Natural killer cell (primary cell): ENCODE results near the gene BCHE. TPM values are rescaled to one million over a fixed set of nuclear protein-coding genes. Genes with fewer than 3 reads are reported as not detected.
"Not testable (repeated sequence)": the region's sequence is repeated elsewhere in the genome, so short reads cannot be mapped to it uniquely, and the experiment has no call there.

Source experiments
- ATAC-seq, 3 donors: fragments of 150-1000 bp in 2 of 3; fragments of 200-7000 bp in 1 of 3; cut with Tn5 transposase; 1 replicate in 1 of 3; 2 replicates in 2 of 3; pipeline ENCODE4 v1.10.0; 2021; ENCODE audit warnings: mild to moderate bottlenecking in 2 of 3, moderate library complexity in 2 of 3
- DNase-seq, 2 donors: peaks; one replicate each; pipeline versions ENCODE4 v3.0.0 to v3.0.0-alpha.2; 2013 to 2021; ENCODE audit warnings: mixed read lengths in 1 of 2
- H3K27ac ChIP-seq: one replicate; pipeline ENCODE4 v1.5.1; 2013; ENCODE audit warnings: mild to moderate bottlenecking, low read length
- H3K27me3 ChIP-seq: one replicate; pipeline ENCODE4 v1.6.1; 2013; ENCODE audit warnings: low read length; ENCODE audit not compliant: control insufficient read depth, insufficient read depth
- H3K36me3 ChIP-seq: one replicate; pipeline ENCODE4 v1.6.1; 2013; ENCODE audit warnings: low read length; ENCODE audit not compliant: control insufficient read depth, insufficient read depth
- H3K4me1 ChIP-seq: one replicate; pipeline ENCODE4 v1.6.1; 2013; ENCODE audit warnings: low read length; ENCODE audit not compliant: control insufficient read depth, insufficient read depth
- H3K4me3 ChIP-seq: one replicate; pipeline ENCODE4 v1.5.1; 2013; ENCODE audit warnings: low read length
- H3K9me3 ChIP-seq: one replicate; pipeline ENCODE4 v1.6.1; 2013; ENCODE audit warnings: low read length; ENCODE audit not compliant: control insufficient read depth, insufficient read depth
- H3K27ac Mint-ChIP-seq, 2 donors: one replicate each; pipeline ENCODE4 v1.8.0; 2022; ENCODE audit warnings: mild to moderate bottlenecking in 2 of 2, mixed read lengths in 2 of 2, moderate library complexity in 1 of 2
- H3K27me3 Mint-ChIP-seq, 2 donors: one replicate each; pipeline ENCODE4 v1.8.0; 2022; ENCODE audit warnings: low read depth in 2 of 2, mixed read lengths in 2 of 2
- H3K36me3 Mint-ChIP-seq: one replicate; pipeline ENCODE4 v1.8.0; 2022; ENCODE audit warnings: mixed read lengths
- H3K4me1 Mint-ChIP-seq, 2 donors: one replicate each; pipeline ENCODE4 v1.8.0; 2022; ENCODE audit warnings: mixed read lengths in 2 of 2
- H3K4me3 Mint-ChIP-seq: one replicate; pipeline ENCODE4 v1.8.0; 2022; ENCODE audit warnings: mild to moderate bottlenecking, moderate library complexity, mixed read lengths
- H3K9me3 Mint-ChIP-seq, 2 donors: one replicate each; pipeline ENCODE4 v1.8.0; 2022; ENCODE audit warnings: mixed read lengths in 2 of 2
- WGBS: methylation state at CpG from one replicate; pipeline ENCODE4 v1.1.7; 2013; ENCODE audit warnings: missing lambda C conversion rate; ENCODE audit not compliant: insufficient coverage; 5-methylcytosine and 5-hydroxymethylcytosine counted together
- intact Hi-C: fragments of 100-400 bp; cut with micrococcal nuclease; formaldehyde crosslinking; loops from one replicate; pipeline ENCODE4 v1.14.2; 2022
- total RNA-seq, 4 donors: library from RNA; stranded (reverse); fragments of 120-200 nt in 1 of 4; gene quantifications; one replicate each; pipeline versions ENCODE4 v1.2.3 to v1.2.4, GENCODE V29; 2013 to 2022
- TF ChIP-seq, protein P1 (sequence below): fragments of 200-600 bp; IDR thresholded peaks from one replicate; pipeline ENCODE4 v1.8.0; 2022; ENCODE audit warnings: antibody characterized with exemption

BCHE gene
- total RNA-seq, 3 donors from 2014 or later (not counting 1 experiment from before 2014, with no cell fraction given), result not detected

GRCh38 chr3:165816209-165816608 lies 21.0 kb downstream of the BCHE start:
- TF ChIP-seq, protein P1, sequence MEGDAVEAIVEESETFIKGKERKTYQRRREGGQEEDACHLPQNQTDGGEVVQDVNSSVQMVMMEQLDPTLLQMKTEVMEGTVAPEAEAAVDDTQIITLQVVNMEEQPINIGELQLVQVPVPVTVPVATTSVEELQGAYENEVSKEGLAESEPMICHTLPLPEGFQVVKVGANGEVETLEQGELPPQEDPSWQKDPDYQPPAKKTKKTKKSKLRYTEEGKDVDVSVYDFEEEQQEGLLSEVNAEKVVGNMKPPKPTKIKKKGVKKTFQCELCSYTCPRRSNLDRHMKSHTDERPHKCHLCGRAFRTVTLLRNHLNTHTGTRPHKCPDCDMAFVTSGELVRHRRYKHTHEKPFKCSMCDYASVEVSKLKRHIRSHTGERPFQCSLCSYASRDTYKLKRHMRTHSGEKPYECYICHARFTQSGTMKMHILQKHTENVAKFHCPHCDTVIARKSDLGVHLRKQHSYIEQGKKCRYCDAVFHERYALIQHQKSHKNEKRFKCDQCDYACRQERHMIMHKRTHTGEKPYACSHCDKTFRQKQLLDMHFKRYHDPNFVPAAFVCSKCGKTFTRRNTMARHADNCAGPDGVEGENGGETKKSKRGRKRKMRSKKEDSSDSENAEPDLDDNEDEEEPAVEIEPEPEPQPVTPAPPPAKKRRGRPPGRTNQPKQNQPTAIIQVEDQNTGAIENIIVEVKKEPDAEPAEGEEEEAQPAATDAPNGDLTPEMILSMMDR, result no peak
- H3K4me3 Mint-ChIP-seq, result no peak overlapping the region
- H3K36me3 ChIP-seq, result no peaks in the 10 kb centered on the region
- no peaks in the 10 kb centered on the region for H3K9me3 ChIP-seq
- H3K36me3 Mint-ChIP-seq, result no peaks in the 10 kb centered on the region
- no peak for ATAC-seq
- H3K27ac Mint-ChIP-seq, result no peak overlapping the region
- H3K27ac ChIP-seq, result no peak overlapping the region
- no peak overlapping the region for H3K4me3 ChIP-seq
- intact Hi-C loops, result no loop called here
- H3K4me1 ChIP-seq, result no peaks in the 10 kb centered on the region
- H3K9me3 Mint-ChIP-seq, result peaks cover 8 to 10% of the 10 kb centered on the region in 2 donors
- H3K27me3 ChIP-seq, result no peaks in the 10 kb centered on the region
- no peak for DNase-seq
- no peaks in the 10 kb centered on the region for H3K27me3 Mint-ChIP-seq
- 61% methylated on average over 1 of the region's 1 CpG for WGBS
- no peaks in the 10 kb centered on the region for H3K4me1 Mint-ChIP-seq

GRCh38 chr3:165815682-165816081 lies 21.5 kb downstream of the BCHE start:
- H3K4me1 ChIP-seq, result no peaks in the 10 kb centered on the region
- no peak for DNase-seq
- H3K27ac ChIP-seq, result no peak overlapping the region
- H3K4me1 Mint-ChIP-seq, result no peaks in the 10 kb centered on the region
- no peak overlapping the region for H3K27ac Mint-ChIP-seq
- no peak overlapping the region for H3K4me3 Mint-ChIP-seq
- H3K9me3 ChIP-seq, result no peaks in the 10 kb centered on the region
- no peak for ATAC-seq
- no peaks in the 10 kb centered on the region for H3K36me3 Mint-ChIP-seq
- TF ChIP-seq, protein P1, result no peak
- no peak overlapping the region for H3K4me3 ChIP-seq
- intact Hi-C loops, result no loop called here
- no peaks in the 10 kb centered on the region for H3K27me3 Mint-ChIP-seq
- H3K27me3 ChIP-seq, result no peaks in the 10 kb centered on the region
- H3K36me3 ChIP-seq, result no peaks in the 10 kb centered on the region
- 93% methylated on average over 2 of the region's 2 CpGs for WGBS
- H3K9me3 Mint-ChIP-seq, result peaks cover 10% of the 10 kb centered on the region in 2 donors

- Histone ChIP-seq H3K4me3 (no peak overlapping the region), H3K4me1 (no peaks in the 10 kb centered on the region), H3K27ac (no peak overlapping the region), H3K27me3 (no peaks in the 10 kb centered on the region), H3K36me3 (no peaks in the 10 kb centered on the region), H3K9me3 (no peaks in the 10 kb centered on the region)
- TF ChIP-seq, protein P1, result no peak
- H3K4me3 Mint-ChIP-seq, result no peak overlapping the region
- H3K36me3 Mint-ChIP-seq, result no peaks in the 10 kb centered on the region
- no peak overlapping the region for H3K27ac Mint-ChIP-seq
- 68% methylated on average over 1 of the region's 1 CpG for WGBS
- ATAC-seq, result no peak
- H3K9me3 Mint-ChIP-seq, result peaks cover 10% of the 10 kb centered on the region in 2 donors
- H3K4me1 Mint-ChIP-seq, result no peaks in the 10 kb centered on the region
- intact Hi-C loops, result no loop called here
- no peak for DNase-seq
- no peaks in the 10 kb centered on the region for H3K27me3 Mint-ChIP-seq
These were observed 22.8 kb downstream of the BCHE start for GRCh38 chr3:165814380-165814779.

DNA sequence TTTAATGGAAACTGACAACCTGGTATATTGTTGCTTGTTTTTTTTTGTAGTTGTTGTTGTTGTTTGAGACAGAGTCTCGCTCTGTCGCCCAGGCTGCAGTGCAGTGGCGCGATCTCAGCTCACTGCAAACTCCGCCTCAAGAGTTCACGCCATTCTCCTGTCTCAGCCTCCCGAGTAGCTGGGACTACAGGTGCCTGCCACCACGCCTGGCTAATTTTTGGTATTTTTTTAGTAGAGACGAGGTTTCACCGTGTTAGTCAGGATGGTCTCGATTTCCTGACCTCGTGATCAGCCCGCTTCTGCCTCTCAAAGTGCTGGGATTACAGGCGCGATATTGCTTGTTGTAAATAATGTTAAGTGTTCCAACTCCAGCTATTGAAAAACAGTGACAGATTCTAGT lies 29.3 kb downstream of the BCHE start:
- H3K36me3 ChIP-seq, ATAC-seq, H3K4me3 ChIP-seq, H3K27ac Mint-ChIP-seq, H3K4me1 Mint-ChIP-seq, H3K27ac ChIP-seq, H3K4me3 Mint-ChIP-seq, H3K9me3 ChIP-seq, H3K27me3 Mint-ChIP-seq, DNase-seq, H3K27me3 ChIP-seq, H3K4me1 ChIP-seq, H3K9me3 Mint-ChIP-seq, intact Hi-C loops, H3K36me3 Mint-ChIP-seq: not testable (repeated sequence)
- 92% methylated on average over 13 of the region's 15 CpGs for WGBS
